Duodenal mucosa (tissue), 2 donors: Measurements from ENCODE around the gene VENTX.

Experiments used
- H3K27ac ChIP-seq: one replicate; pipeline ENCODE4 v1.7.0; 2013; ENCODE audit warnings: low read depth, low read length
- H3K27me3 ChIP-seq, 2 donors: one replicate each; pipeline ENCODE4 v1.7.0; 2013; ENCODE audit warnings: low read length in 2 of 2, control low read depth in 1 of 2; ENCODE audit not compliant: insufficient read depth in 2 of 2, control insufficient read depth in 1 of 2
- H3K36me3 ChIP-seq, 2 donors: one replicate each; pipeline ENCODE4 v1.7.0; 2013; ENCODE audit warnings: low read length in 2 of 2, control low read depth in 1 of 2; ENCODE audit not compliant: insufficient read depth in 2 of 2, control insufficient read depth in 1 of 2
- H3K4me1 ChIP-seq, 2 donors: one replicate each; pipeline ENCODE4 v1.7.0; 2013; ENCODE audit warnings: low read length in 2 of 2, control low read depth in 1 of 2; ENCODE audit not compliant: insufficient read depth in 2 of 2, control insufficient read depth in 1 of 2
- H3K4me3 ChIP-seq, 2 donors: one replicate each; pipeline ENCODE4 v1.7.0; 2013; ENCODE audit warnings: low read length in 2 of 2, low read depth in 1 of 2
- H3K9ac ChIP-seq, 2 donors: one replicate each; pipeline ENCODE4 v1.7.0; 2013; ENCODE audit warnings: low read length in 2 of 2, low read depth in 1 of 2
- H3K9me3 ChIP-seq, 2 donors: one replicate each; pipeline ENCODE4 v1.7.0; 2013; ENCODE audit warnings: low read length in 2 of 2, control low read depth in 1 of 2; ENCODE audit not compliant: control insufficient read depth in 1 of 2

VENTX gene

GRCh38 chr10:133237588-133238465, at the start of gene VENTX:
TSS of gene VENTX (plus strand) at chr10:133237855. CDS start at chr10:133237915, 60 bp downstream.
- H3K9ac ChIP-seq = no peak within 1 kb of the TSS
- H3K4me3 ChIP-seq = no peak within 1 kb of the TSS
- H3K27me3 ChIP-seq = peaks cover 30 to 34% of the 10 kb centered on the region in 2 donors
- no peak within 1 kb of the TSS for H3K27ac ChIP-seq
- H3K4me1 ChIP-seq = peaks cover 12 to 13% of the 10 kb centered on the region in 2 donors
- no peaks in the 10 kb centered on the region for H3K36me3 ChIP-seq
- no peaks in the 10 kb centered on the region for H3K9me3 ChIP-seq

- H3K27me3 ChIP-seq = no peaks in the 10 kb centered on the region
- H3K9ac ChIP-seq = no peak overlapping the region
- H3K4me1 ChIP-seq = no peaks in the 10 kb centered on the region
- H3K27ac ChIP-seq = no peak overlapping the region
- no peak overlapping the region for H3K4me3 ChIP-seq
- H3K36me3 ChIP-seq = no peaks in the 10 kb centered on the region
- H3K9me3 ChIP-seq = no peaks in the 10 kb centered on the region
Observed at GRCh38 chr10:133187906-133188681, 49.6 kb upstream of the VENTX start.

- Histone ChIP-seq H3K36me3 (no peaks in the 10 kb centered on the region), H3K9ac (no peak overlapping the region), H3K9me3 (no peaks in the 10 kb centered on the region), H3K27ac (no peak overlapping the region), H3K4me3 (no peak overlapping the region), H3K27me3 (no peaks in the 10 kb centered on the region), H3K4me1 (no peaks in the 10 kb centered on the region)
Observed at GRCh38 chr10:133189256-133189655, 48.4 kb upstream of the VENTX start.

DNA sequence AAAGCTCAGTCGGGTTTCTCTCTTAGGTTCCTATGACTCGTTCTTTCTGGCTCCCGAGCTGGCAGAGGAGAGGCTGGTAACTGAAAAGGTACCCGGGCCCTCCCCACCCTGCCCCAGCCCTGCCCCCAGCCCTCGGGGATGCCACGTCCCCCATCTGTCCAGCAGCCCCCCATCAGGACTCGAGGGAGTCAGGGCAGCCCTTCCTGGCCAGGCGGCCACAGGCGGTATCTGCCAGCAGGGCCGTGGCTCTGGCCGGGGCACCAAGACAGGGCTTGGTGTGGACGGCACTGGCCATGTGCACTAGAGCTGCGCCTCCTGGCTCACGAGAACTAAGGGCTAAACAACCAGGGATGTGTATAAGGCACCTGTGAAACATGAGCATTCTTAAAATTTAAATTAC, 47.9 kb upstream of the VENTX start:
- H3K27me3 ChIP-seq = no peaks in the 10 kb centered on the region
- no peaks in the 10 kb centered on the region for H3K36me3 ChIP-seq

GRCh38 chr10:133190225-133190624, 47.4 kb upstream of the VENTX start:
- Histone ChIP-seq H3K9ac (no peak overlapping the region), H3K4me1 (no peaks in the 10 kb centered on the region), H3K27me3 (no peaks in the 10 kb centered on the region), H3K4me3 (no peak overlapping the region), H3K27ac (no peak overlapping the region), H3K9me3 (no peaks in the 10 kb centered on the region), H3K36me3 (no peaks in the 10 kb centered on the region)

More for the DNA sequence above, 47.9 kb upstream of the VENTX start:
- Histone ChIP-seq H3K27ac (no peak overlapping the region), H3K4me1 (no peaks in the 10 kb centered on the region), H3K4me3 (no peak overlapping the region), H3K9ac (no peak overlapping the region), H3K9me3 (no peaks in the 10 kb centered on the region)

DNA sequence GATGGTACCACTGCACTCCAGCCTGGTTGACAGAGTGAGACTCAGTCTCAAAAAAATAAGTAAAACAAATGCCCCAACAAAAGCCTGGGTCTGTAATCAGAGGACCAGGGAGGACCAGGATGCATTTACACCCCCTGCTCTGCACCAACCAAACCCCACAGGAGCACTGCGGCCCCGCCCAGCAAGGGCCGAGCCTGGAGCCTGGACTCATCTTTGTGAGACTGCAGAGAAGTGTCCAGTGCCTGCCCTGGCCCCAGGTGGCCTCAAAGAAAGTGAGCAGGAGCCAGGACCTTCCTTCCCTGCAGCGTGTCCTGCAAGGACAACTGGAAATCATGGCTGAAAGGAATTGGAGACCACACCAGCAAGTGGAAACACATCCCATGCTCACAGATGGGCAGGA, 46.0 kb upstream of the VENTX start:
- no peaks in the 10 kb centered on the region for H3K27me3 ChIP-seq
- no peak overlapping the region for H3K9ac ChIP-seq
- no peaks in the 10 kb centered on the region for H3K9me3 ChIP-seq
- H3K4me1 ChIP-seq = no peaks in the 10 kb centered on the region
- no peaks in the 10 kb centered on the region for H3K36me3 ChIP-seq
- H3K4me3 ChIP-seq = no peak overlapping the region
- H3K27ac ChIP-seq = no peak overlapping the region

DNA sequence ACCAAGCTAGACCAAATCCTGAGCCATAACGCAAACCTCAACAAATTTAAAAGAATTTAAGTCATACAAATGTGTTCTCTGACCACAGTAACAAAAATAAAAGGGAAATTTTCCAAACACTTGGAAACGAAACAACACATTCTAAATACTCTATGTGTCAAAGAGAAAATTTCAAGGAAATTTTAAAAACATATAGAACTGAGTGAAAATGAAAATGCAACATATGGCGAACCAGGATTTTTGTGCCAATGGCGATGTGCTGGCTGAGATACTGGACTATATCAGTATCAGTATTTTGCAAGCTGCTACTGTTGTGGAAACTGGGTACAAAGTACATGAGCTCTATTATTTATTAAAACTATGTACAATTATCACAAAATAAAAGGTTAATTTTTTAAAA, 43.5 kb upstream of the VENTX start:
- Histone ChIP-seq H3K27me3 (no peaks in the 10 kb centered on the region), H3K36me3 (no peaks in the 10 kb centered on the region), H3K9me3 (no peaks in the 10 kb centered on the region), H3K9ac (no peak overlapping the region), H3K4me1 (no peaks in the 10 kb centered on the region), H3K27ac (no peak overlapping the region), H3K4me3 (no peak overlapping the region)

DNA sequence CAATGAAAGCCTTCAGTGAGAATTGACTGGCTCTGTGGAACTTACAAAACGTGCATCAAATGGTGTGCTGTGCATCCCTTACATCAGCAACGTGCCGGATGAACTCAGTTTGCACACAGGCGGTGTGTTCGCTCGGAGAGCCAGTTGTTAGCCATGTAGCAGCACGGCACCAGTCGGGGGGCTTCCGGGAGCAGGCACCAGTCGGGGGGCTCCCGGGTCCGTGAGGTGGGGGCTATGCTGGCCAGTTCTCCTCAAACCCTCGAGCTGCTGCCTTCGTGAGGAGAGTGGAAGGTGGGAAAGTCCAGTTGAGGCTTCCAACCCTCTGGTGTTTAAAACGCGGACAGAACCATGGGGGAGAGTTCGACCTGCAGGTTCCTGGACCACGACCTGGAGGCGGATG, 42.6 kb upstream of the VENTX start:
- no peaks in the 10 kb centered on the region for H3K4me1 ChIP-seq
- no peak overlapping the region for H3K9ac ChIP-seq
- no peaks in the 10 kb centered on the region for H3K27me3 ChIP-seq
- H3K36me3 ChIP-seq = no peaks in the 10 kb centered on the region
- H3K4me3 ChIP-seq = no peak overlapping the region
- H3K9me3 ChIP-seq = no peaks in the 10 kb centered on the region
- no peak overlapping the region for H3K27ac ChIP-seq

GRCh38 chr10:133195611-133196010, 42.0 kb upstream of the VENTX start:
- H3K27me3 ChIP-seq = no peaks in the 10 kb centered on the region

DNA sequence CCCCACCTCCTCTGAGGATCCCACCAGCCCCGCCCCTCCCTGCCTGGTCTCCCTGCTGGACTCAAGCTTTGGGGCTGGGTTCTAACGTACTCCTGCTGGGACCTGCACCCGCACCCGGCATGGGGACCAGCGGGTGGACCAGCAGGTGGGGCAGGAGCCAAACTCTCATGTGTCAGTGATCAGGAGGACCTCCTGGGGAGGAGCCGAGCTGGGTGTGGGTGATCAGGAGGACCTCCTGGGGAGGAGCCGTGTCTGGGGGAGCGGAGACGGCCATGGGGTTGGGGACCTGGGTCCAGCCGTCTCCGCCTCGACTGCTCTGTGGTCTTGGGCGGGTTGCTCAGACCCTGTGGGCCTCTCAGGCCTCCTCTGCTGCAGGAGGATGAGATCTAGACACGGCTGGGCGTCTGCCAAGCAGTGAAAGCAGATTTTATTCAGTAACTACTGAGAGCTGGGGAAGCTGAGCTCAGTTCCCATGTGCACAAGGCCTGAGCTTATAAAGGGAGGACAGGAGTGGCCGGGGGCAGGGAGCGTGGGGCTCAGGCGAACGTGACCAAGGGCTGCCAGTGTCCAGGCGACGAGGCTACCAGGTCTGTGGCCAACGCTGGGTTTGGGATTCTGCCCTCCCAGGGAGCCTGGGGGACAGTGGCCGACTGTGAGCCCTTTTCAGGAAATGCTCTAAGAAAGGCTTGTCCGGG, 41.3 kb upstream of the VENTX start:
- Histone ChIP-seq H3K27ac (no peak overlapping the region), H3K4me3 (no peak overlapping the region), H3K9ac (no peak overlapping the region), H3K36me3 (no peaks in the 10 kb centered on the region), H3K27me3 (no peaks in the 10 kb centered on the region), H3K4me1 (no peaks in the 10 kb centered on the region), H3K9me3 (no peaks in the 10 kb centered on the region)

More at GRCh38 chr10:133195611-133196010, 42.0 kb upstream of the VENTX start:
- Histone ChIP-seq H3K4me3 (no peak overlapping the region), H3K9ac (no peak overlapping the region), H3K36me3 (no peaks in the 10 kb centered on the region), H3K27ac (no peak overlapping the region), H3K9me3 (no peaks in the 10 kb centered on the region), H3K4me1 (no peaks in the 10 kb centered on the region)
